ENCODE data around the gene LRMDA.

LRMDA gene

GRCh38 chr10:75441682-75442081, 10.3 kb downstream of the LRMDA start:
- Histone ChIP-seq H3K36me3 (ENCODE audit: insufficient read depth, low read length) (no peaks in the 10 kb centered on the region), H3K4me2 (ENCODE audit: low read depth, low read length, poor library complexity, severe bottlenecking) (no peak overlapping the region), H3F3A (ENCODE audit: low read depth) (no peaks in the 10 kb centered on the region), H3K9me2 (replicated peaks; ENCODE audit: low read depth, low read length) (no peaks in the 10 kb centered on the region), H4K20me1 (ENCODE audit: insufficient read depth, low read length, poor library complexity, severe bottlenecking) (no peaks in the 10 kb centered on the region), H3K9me3 (ENCODE audit: insufficient read depth, low read depth, low read length) (peaks cover 16% of the 10 kb centered on the region; the same call in 1 of the 2 replicates), H3K9ac (ENCODE audit: low read depth, low read length, poor library complexity, severe bottlenecking) (no peak overlapping the region), H3K27me3 (ENCODE audit: insufficient read depth, low read length, poor library complexity, severe bottlenecking) (no peaks in the 10 kb centered on the region), H2AFZ (ENCODE audit: low read length) (no peak overlapping the region), H3K4me1 (ENCODE audit: insufficient read depth, low read length, poor library complexity, severe bottlenecking) (no peaks in the 10 kb centered on the region), H3K79me2 (ENCODE audit: insufficient read depth, low read length) (no peaks in the 10 kb centered on the region), H3K4me3 (ENCODE audit: low read length, poor library complexity, severe bottlenecking) (no peak overlapping the region)
- TF ChIP-seq EZH2phosphoT487 (IDR thresholded peaks at IDR 0.05; ENCODE audit: borderline replicate concordance) (no peak), CTCF (conservative IDR thresholded peaks at IDR 0.05; ENCODE audit: low read length) (no peak)

GRCh38 chr10:75443362-75443761, 11.9 kb downstream of the LRMDA start:
- no peaks in the 10 kb centered on the region for H3K9me2 ChIP-seq (replicated peaks; ENCODE audit: low read depth, low read length)
- H2AFZ ChIP-seq (ENCODE audit: low read length) = no peak overlapping the region
- H3K27me3 ChIP-seq (ENCODE audit: insufficient read depth, low read length, poor library complexity, severe bottlenecking) = no peaks in the 10 kb centered on the region
- H3K4me3 ChIP-seq (ENCODE audit: low read length, poor library complexity, severe bottlenecking) = no peak overlapping the region
- H3K4me1 ChIP-seq (ENCODE audit: insufficient read depth, low read length, poor library complexity, severe bottlenecking) = no peaks in the 10 kb centered on the region
- H4K20me1 ChIP-seq (ENCODE audit: insufficient read depth, low read length, poor library complexity, severe bottlenecking) = no peaks in the 10 kb centered on the region
- H3K9ac ChIP-seq (ENCODE audit: low read depth, low read length, poor library complexity, severe bottlenecking) = no peak overlapping the region
- no peak overlapping the region for H3K4me2 ChIP-seq (ENCODE audit: low read depth, low read length, poor library complexity, severe bottlenecking)
- no peaks in the 10 kb centered on the region for H3K36me3 ChIP-seq (ENCODE audit: insufficient read depth, low read length)
- no peak for TF ChIP-seq CTCF (conservative IDR thresholded peaks at IDR 0.05; ENCODE audit: low read length)
- TF ChIP-seq EZH2phosphoT487 (IDR thresholded peaks at IDR 0.05; ENCODE audit: borderline replicate concordance) = no peak
- no peaks in the 10 kb centered on the region for H3K79me2 ChIP-seq (ENCODE audit: insufficient read depth, low read length)
- H3K9me3 ChIP-seq (ENCODE audit: insufficient read depth, low read depth, low read length) = peaks cover 16% of the 10 kb centered on the region; the same call in 1 of the 2 replicates
- H3F3A ChIP-seq (ENCODE audit: low read depth) = no peaks in the 10 kb centered on the region

- Histone ChIP-seq H3K4me2 (ENCODE audit: low read depth, low read length, poor library complexity, severe bottlenecking) (no peak overlapping the region), H3K79me2 (ENCODE audit: insufficient read depth, low read length) (no peaks in the 10 kb centered on the region), H3K36me3 (ENCODE audit: insufficient read depth, low read length) (no peaks in the 10 kb centered on the region), H3K4me3 (ENCODE audit: low read length, poor library complexity, severe bottlenecking) (no peak overlapping the region), H3K9ac (ENCODE audit: low read depth, low read length, poor library complexity, severe bottlenecking) (no peak overlapping the region), H3K9me3 (ENCODE audit: insufficient read depth, low read depth, low read length) (peaks cover 16% of the 10 kb centered on the region; the same call in 1 of the 2 replicates), H3K4me1 (ENCODE audit: insufficient read depth, low read length, poor library complexity, severe bottlenecking) (no peaks in the 10 kb centered on the region), H3F3A (ENCODE audit: low read depth) (no peaks in the 10 kb centered on the region), H2AFZ (ENCODE audit: low read length) (no peak overlapping the region), H3K27me3 (ENCODE audit: insufficient read depth, low read length, poor library complexity, severe bottlenecking) (no peaks in the 10 kb centered on the region), H3K9me2 (replicated peaks; ENCODE audit: low read depth, low read length) (no peaks in the 10 kb centered on the region), H4K20me1 (ENCODE audit: insufficient read depth, low read length, poor library complexity, severe bottlenecking) (no peaks in the 10 kb centered on the region)
- TF ChIP-seq CTCF (conservative IDR thresholded peaks at IDR 0.05; ENCODE audit: low read length) (no peak), EZH2phosphoT487 (IDR thresholded peaks at IDR 0.05; ENCODE audit: borderline replicate concordance) (no peak)
These were observed 13.5 kb downstream of the LRMDA start for GRCh38 chr10:75444781-75445386.

Data from Loucy (cell line).